D341Med (cell line): ENCODE data around the gene PRSS1.
"Not testable (repeated sequence)": the region's sequence is repeated elsewhere in the genome, so short reads cannot be mapped to it uniquely, and the experiment has no call there.

Source experiments
- DNase-seq: peaks from one replicate; pipeline ENCODE4 v3.0.0; 2012; ENCODE audit warnings: low spot score

Gene PRSS1

GRCh38 chr7:142749218-142749993 lies at the start of gene PRSS1:
Gene PRSS1 (plus strand): TSS chr7:142749472. CDS start chr7:142749485, 13 bp downstream.
- DNase-seq = no peak

GRCh38 chr7:142700935-142701334 lies 48.3 kb upstream of the PRSS1 start:
- DNase-seq = not testable (repeated sequence)

GRCh38 chr7:142703655-142704305 lies 45.5 kb upstream of the PRSS1 start:
- DNase-seq = no peak

- not testable (repeated sequence) for DNase-seq
Measured at GRCh38 chr7:142708726-142709125, 40.5 kb upstream of the PRSS1 start.

GRCh38 chr7:142709921-142710320 lies 39.4 kb upstream of the PRSS1 start:
- no peak for DNase-seq

GRCh38 chr7:142711196-142711595 lies 38.1 kb upstream of the PRSS1 start:
- DNase-seq = no peak

GRCh38 chr7:142711746-142712616 lies 37.3 kb upstream of the PRSS1 start:
- DNase-seq = peak; percentile 60

GRCh38 chr7:142712617-142712957 lies 36.7 kb upstream of the PRSS1 start:
- DNase-seq = no peak

GRCh38 chr7:142714375-142714774 lies 34.9 kb upstream of the PRSS1 start:
- no peak for DNase-seq

GRCh38 chr7:142716596-142716995 lies 32.7 kb upstream of the PRSS1 start:
- no peak for DNase-seq

- DNase-seq = no peak
Measured at GRCh38 chr7:142717453-142717852, 31.8 kb upstream of the PRSS1 start.

GRCh38 chr7:142718313-142718712 lies 31.0 kb upstream of the PRSS1 start:
- DNase-seq = no peak

- DNase-seq = no peak
Measured at GRCh38 chr7:142720172-142720773, 29.0 kb upstream of the PRSS1 start.

- no peak for DNase-seq
Measured at GRCh38 chr7:142720986-142721385, 28.3 kb upstream of the PRSS1 start.

- DNase-seq = no peak
Measured at GRCh38 chr7:142722248-142722794, 27.0 kb upstream of the PRSS1 start.

GRCh38 chr7:142733271-142733670 lies 16.0 kb upstream of the PRSS1 start:
- DNase-seq = no peak

- DNase-seq = no peak
Measured at GRCh38 chr7:142739923-142740492, 9.3 kb upstream of the PRSS1 start.

- no peak for DNase-seq
Measured at GRCh38 chr7:142740786-142741185, 8.5 kb upstream of the PRSS1 start.

GRCh38 chr7:142741932-142742331 lies 7.3 kb upstream of the PRSS1 start:
- not testable (repeated sequence) for DNase-seq

GRCh38 chr7:142745091-142745635 lies 4.1 kb upstream of the PRSS1 start:
- no peak for DNase-seq

GRCh38 chr7:142745745-142746144 lies 3.5 kb upstream of the PRSS1 start:
- no peak for DNase-seq
